ENCODE data around the gene DNAH17. TPM values are rescaled to one million over a fixed set of nuclear protein-coding genes. Genes with fewer than 3 reads are reported as not detected.

The DNAH17 gene
- polyA plus RNA-seq, 1 of the 3 experiments (the other 2 are of a cell fraction) = not detected

DNA sequence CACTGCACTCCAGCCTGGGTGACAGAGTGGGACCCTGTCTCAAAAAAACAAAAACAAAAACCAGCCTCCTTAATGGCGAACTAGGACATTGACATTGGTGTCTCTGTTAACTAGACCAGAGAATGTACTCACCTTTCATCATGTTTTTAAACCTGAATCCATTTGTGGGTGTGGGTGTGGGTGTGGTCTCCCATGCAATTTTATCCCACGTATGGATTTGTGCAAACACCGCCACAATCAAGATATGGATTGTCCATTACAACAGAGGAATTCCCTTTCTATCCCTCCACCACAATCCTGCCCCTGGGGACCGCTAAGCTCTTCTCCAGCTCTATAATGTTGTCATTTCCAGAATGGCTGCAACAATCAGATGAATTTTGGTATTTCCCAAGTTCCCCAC is 49.9 kb downstream of the DNAH17 start:
- no peak overlapping the region for H2AFZ ChIP-seq (ENCODE audit: low read depth)
- no peaks in the 10 kb centered on the region for H3K9me2 ChIP-seq
- no peaks in the 10 kb centered on the region for H3F3A ChIP-seq (replicated peaks; ENCODE audit: insufficient read depth)
- no peaks in the 10 kb centered on the region for H3K9me3 ChIP-seq
- no peak overlapping the region for H3K4me3 ChIP-seq (ENCODE audit: low read depth in 2 of 2, low read length in 1 of 2)
- H3K36me3 ChIP-seq (replicated peaks in 1 of 2; ENCODE audit: control insufficient read depth in 1 of 2, insufficient read depth in 2 of 2, low read length in 1 of 2) = no peaks in the 10 kb centered on the region
- peaks cover 0 to 10% of the 10 kb centered on the region in 2 experiments; a peak in 1 of 4 replicates for H3K4me1 ChIP-seq (ENCODE audit: control insufficient read depth in 1 of 2, insufficient read depth in 2 of 2, low read depth in 1 of 2, low read length in 1 of 2)
- no peaks in the 10 kb centered on the region for H3K27me3 ChIP-seq (ENCODE audit: insufficient read depth)
- ChIA-PET CTCF (interaction anchor here (0.8 kb wide), 1 partner anchor 19 kb away, joined by 3 read pairs; no protein-coding TSS in a partner anchor), POLR2A (no interaction called here)
- no peak overlapping the region for H3K27ac ChIP-seq (ENCODE audit: low read depth in 2 of 2, low read length in 1 of 2)
- no peaks in the 10 kb centered on the region for H4K20me1 ChIP-seq (ENCODE audit: insufficient read depth)
- no peak overlapping the region for H3K4me2 ChIP-seq
- no peak for DNase-seq
- H3K79me2 ChIP-seq (ENCODE audit: insufficient read depth) = no peaks in the 10 kb centered on the region
- H3K9ac ChIP-seq = no peak overlapping the region
- WGBS (ENCODE audit: low lambda C conversion rate) = 87% methylated on average over 4 of the region's 4 CpGs
- TF ChIP-seq NFIC (IDR thresholded peaks at IDR 0.05; ENCODE audit: borderline replicate concordance) (no peak), FOSL2 (IDR thresholded peaks at IDR 0.05; ENCODE audit: borderline replicate concordance, low read depth) (no peak), MXI1 (IDR thresholded peaks at IDR 0.05; ENCODE audit: low read depth, low read length) (no peak), TCF12 (IDR thresholded peaks at IDR 0.05) (no peak), EP300 (IDR thresholded peaks at IDR 0.05; ENCODE audit: borderline replicate concordance in 1 of 2, low read depth in 1 of 2, low read length in 1 of 2) (no peak), GABPA (IDR thresholded peaks at IDR 0.05; ENCODE audit: low read depth) (no peak)
- TF ChIP-seq, protein P1, sequence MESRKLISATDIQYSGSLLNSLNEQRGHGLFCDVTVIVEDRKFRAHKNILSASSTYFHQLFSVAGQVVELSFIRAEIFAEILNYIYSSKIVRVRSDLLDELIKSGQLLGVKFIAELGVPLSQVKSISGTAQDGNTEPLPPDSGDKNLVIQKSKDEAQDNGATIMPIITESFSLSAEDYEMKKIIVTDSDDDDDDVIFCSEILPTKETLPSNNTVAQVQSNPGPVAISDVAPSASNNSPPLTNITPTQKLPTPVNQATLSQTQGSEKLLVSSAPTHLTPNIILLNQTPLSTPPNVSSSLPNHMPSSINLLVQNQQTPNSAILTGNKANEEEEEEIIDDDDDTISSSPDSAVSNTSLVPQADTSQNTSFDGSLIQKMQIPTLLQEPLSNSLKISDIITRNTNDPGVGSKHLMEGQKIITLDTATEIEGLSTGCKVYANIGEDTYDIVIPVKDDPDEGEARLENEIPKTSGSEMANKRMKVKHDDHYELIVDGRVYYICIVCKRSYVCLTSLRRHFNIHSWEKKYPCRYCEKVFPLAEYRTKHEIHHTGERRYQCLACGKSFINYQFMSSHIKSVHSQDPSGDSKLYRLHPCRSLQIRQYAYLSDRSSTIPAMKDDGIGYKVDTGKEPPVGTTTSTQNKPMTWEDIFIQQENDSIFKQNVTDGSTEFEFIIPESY (IDR thresholded peaks at IDR 0.05; ENCODE audit: borderline replicate concordance, low read depth) = no peak

DNA sequence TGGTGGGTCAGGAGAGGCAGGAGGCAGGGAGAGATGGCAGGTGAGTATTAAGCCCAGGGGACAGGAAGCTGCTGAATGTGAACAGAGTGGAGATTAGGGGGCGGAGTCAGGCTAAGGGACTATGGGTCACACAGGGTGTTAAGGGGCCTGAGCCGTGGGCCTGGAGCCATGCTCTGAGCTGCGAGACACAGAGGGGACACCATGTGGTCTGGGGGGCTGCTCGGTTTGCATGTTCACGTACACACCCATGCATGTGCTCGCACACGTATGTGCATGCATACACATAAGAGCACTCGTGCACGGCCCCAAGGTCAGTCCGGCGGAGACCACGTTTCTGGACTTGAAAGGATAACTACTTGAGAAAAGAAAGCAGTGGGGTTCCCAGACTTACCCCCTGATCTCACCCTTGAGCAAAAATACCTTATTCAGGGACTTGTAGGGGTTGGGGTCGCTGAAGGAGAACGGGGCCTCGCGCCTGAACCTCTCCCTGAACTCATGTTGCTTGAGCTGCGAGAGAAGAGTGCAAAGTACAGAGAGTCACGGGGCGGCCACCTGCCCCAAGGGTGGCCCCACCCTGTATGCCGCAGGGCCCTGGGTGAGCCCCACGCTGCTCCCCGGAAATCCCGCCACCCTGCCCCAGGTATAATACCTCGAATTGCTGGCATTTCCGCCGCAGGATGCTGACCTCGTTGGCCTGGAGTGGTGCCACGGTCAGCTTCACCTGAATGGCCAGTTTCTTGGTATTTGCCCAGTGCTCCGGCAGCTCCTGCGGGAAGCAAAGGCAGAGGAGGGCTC is 50.8 kb downstream of the DNAH17 start:
- Histone ChIP-seq H3K27ac (ENCODE audit: low read depth in 2 of 2, low read length in 1 of 2) (no peak overlapping the region), H3K4me2 (no peak overlapping the region), H3K36me3 (replicated peaks in 1 of 2; ENCODE audit: control insufficient read depth in 1 of 2, insufficient read depth in 2 of 2, low read length in 1 of 2) (no peaks in the 10 kb centered on the region), H3F3A (replicated peaks; ENCODE audit: insufficient read depth) (no peaks in the 10 kb centered on the region), H4K20me1 (ENCODE audit: insufficient read depth) (no peaks in the 10 kb centered on the region), H3K9me2 (no peaks in the 10 kb centered on the region), H2AFZ (ENCODE audit: low read depth) (no peak overlapping the region), H3K9me3 (no peaks in the 10 kb centered on the region), H3K27me3 (ENCODE audit: insufficient read depth) (no peaks in the 10 kb centered on the region), H3K9ac (no peak overlapping the region), H3K79me2 (ENCODE audit: insufficient read depth) (no peaks in the 10 kb centered on the region), H3K4me3 (ENCODE audit: low read depth in 2 of 2, low read length in 1 of 2) (no peak overlapping the region), H3K4me1 (ENCODE audit: control insufficient read depth in 1 of 2, insufficient read depth in 2 of 2, low read depth in 1 of 2, low read length in 1 of 2) (peaks cover 0 to 10% of the 10 kb centered on the region in 2 experiments; a peak in 1 of 4 replicates)
- POLR2A ChIA-PET = no interaction called here
- 89% methylated on average over 26 of the region's 30 CpGs for WGBS (ENCODE audit: low lambda C conversion rate)
- TF ChIP-seq, protein P2, sequence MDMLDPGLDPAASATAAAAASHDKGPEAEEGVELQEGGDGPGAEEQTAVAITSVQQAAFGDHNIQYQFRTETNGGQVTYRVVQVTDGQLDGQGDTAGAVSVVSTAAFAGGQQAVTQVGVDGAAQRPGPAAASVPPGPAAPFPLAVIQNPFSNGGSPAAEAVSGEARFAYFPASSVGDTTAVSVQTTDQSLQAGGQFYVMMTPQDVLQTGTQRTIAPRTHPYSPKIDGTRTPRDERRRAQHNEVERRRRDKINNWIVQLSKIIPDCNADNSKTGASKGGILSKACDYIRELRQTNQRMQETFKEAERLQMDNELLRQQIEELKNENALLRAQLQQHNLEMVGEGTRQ (IDR thresholded peaks at IDR 0.05; ENCODE audit: borderline replicate concordance, low read depth, low read length) = no peak
- TF ChIP-seq, protein P3, sequence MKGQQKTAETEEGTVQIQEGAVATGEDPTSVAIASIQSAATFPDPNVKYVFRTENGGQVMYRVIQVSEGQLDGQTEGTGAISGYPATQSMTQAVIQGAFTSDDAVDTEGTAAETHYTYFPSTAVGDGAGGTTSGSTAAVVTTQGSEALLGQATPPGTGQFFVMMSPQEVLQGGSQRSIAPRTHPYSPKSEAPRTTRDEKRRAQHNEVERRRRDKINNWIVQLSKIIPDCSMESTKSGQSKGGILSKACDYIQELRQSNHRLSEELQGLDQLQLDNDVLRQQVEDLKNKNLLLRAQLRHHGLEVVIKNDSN (IDR thresholded peaks at IDR 0.05; ENCODE audit: borderline replicate concordance, low read depth) = no peak
- no peak for TF ChIP-seq SIN3A (IDR thresholded peaks at IDR 0.05; ENCODE audit: borderline replicate concordance, low read depth, low read length)
- DNase-seq = no peak
- CTCF ChIA-PET = interaction anchor here (1.1 kb wide), 1 partner anchor 104 kb away, joined by 3 read pairs; no protein-coding TSS in a partner anchor

All from SK-N-SH (cell line).